Measurements from ENCODE around the gene H2BK1.

The H2BK1 gene

DNA sequence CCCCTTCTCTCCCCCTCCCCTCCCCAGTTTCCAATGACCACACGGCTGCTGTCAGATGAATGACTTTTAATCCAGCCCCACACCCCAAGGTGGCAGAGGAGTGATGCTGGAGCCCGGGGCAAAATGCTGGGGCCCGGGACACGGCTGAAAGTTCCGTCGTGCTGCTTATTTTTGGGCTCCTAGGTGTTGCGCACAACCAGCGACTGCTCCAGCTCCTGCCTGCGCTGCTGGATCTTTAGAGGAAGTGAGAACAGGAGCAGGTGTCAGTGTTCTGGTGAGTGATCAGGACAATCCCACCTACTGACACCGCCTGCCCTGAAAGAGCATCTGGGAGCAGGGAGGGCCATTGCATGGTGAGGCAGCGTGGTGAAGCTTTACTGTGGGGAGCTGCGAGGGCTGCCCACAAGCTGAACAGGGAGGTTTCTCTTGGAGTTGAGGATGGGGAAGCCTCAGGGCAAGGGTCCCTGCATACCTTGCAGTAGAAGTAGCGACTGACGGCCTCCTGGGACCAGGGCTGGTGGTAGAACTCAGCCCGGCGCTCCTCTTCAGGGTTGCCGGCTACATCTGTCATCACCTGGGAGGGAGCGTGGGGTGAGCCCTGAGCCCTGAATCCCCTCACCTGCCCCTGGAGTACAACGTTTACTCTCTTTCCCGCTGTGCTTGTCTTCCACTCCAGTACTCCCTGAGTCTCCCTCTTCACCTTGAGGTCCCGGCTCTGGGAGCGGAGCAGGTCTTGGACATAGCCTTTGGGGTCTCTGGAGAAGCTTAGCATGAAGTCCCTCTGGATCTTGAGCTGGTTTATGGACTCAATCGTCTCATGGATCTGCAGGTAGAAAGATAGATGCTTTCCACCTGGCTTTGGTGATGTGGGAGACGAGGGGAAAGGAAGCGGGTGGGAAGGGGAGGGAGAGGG, 28.9 kb upstream of the H2BK1 start:
- no peak for DNase-seq
- no peak overlapping the region for H3K4me2 ChIP-seq (ENCODE audit: low read depth, low read length)
- peaks cover 8% of the 10 kb centered on the region for H3K4me1 ChIP-seq (ENCODE audit: low read length)
- TF ChIP-seq, protein P1, sequence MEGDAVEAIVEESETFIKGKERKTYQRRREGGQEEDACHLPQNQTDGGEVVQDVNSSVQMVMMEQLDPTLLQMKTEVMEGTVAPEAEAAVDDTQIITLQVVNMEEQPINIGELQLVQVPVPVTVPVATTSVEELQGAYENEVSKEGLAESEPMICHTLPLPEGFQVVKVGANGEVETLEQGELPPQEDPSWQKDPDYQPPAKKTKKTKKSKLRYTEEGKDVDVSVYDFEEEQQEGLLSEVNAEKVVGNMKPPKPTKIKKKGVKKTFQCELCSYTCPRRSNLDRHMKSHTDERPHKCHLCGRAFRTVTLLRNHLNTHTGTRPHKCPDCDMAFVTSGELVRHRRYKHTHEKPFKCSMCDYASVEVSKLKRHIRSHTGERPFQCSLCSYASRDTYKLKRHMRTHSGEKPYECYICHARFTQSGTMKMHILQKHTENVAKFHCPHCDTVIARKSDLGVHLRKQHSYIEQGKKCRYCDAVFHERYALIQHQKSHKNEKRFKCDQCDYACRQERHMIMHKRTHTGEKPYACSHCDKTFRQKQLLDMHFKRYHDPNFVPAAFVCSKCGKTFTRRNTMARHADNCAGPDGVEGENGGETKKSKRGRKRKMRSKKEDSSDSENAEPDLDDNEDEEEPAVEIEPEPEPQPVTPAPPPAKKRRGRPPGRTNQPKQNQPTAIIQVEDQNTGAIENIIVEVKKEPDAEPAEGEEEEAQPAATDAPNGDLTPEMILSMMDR (IDR thresholded peaks at IDR 0.05; ENCODE audit: low read length): no peak
- H3K9ac ChIP-seq (ENCODE audit: low read length): no peak overlapping the region
- no peaks in the 10 kb centered on the region for H3K9me2 ChIP-seq (replicated peaks; ENCODE audit: insufficient read depth, low read length)
- no peaks in the 10 kb centered on the region for H4K20me1 ChIP-seq (ENCODE audit: insufficient read depth, low read length)
- no peak overlapping the region for H3K27ac ChIP-seq (ENCODE audit: low read length)
- H3K36me3 ChIP-seq (replicated peaks; ENCODE audit: insufficient read depth, low read length): peaks cover 8% of the 10 kb centered on the region; the same call in 1 of the 2 replicates
- H3K4me3 ChIP-seq (ENCODE audit: low read length): no peak overlapping the region
- H3F3A ChIP-seq (ENCODE audit: insufficient read depth, low read length): 0 out of 2 replicates have a peak, but pooled peaks cover 9% of the 10 kb centered on the region
- H3K79me2 ChIP-seq (ENCODE audit: low read length): peaks cover 17% of the 10 kb centered on the region
- no peaks in the 10 kb centered on the region for H3K9me3 ChIP-seq (replicated peaks; ENCODE audit: insufficient read depth, low read length)
- H3K27me3 ChIP-seq (replicated peaks; ENCODE audit: insufficient read depth, low read length): peaks cover 6% of the 10 kb centered on the region; the same call in 1 of the 2 replicates
- no peak overlapping the region for H2AFZ ChIP-seq (ENCODE audit: low read length)

DNA sequence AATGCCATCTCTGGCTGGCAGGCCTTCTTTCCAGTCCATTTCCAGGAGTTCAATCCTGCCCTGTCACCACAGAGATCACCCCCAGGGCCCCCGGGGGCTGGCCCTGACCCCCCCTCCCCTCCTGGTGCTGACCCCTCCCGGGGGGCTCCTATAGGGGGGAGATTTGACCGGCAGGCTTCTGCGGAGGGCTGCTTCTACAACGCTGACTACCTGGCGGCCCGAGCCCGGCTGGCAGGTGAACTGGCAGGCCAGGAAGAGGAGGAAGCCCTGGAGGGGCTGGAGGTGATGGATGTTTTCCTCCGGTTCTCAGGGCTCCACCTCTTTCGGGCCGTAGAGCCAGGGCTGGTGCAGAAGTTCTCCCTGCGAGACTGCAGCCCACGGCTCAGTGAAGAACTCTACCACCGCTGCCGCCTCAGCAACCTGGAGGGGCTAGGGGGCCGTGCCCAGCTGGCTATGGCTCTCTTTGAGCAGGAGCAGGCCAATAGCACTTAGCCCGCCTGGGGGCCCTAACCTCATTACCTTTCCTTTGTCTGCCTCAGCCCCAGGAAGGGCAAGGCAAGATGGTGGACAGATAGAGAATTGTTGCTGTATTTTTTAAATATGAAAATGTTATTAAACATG, 28.0 kb upstream of the H2BK1 start:
- Histone ChIP-seq H3K9me2 (replicated peaks; ENCODE audit: insufficient read depth, low read length) (no peaks in the 10 kb centered on the region), H4K20me1 (ENCODE audit: insufficient read depth, low read length) (no peaks in the 10 kb centered on the region), H3K9me3 (replicated peaks; ENCODE audit: insufficient read depth, low read length) (no peaks in the 10 kb centered on the region), H3K9ac (ENCODE audit: low read length) (no peak overlapping the region), H3K4me1 (ENCODE audit: low read length) (peaks cover 10% of the 10 kb centered on the region), H3K4me2 (ENCODE audit: low read depth, low read length) (no peak overlapping the region), H3K36me3 (replicated peaks; ENCODE audit: insufficient read depth, low read length) (peaks cover 8% of the 10 kb centered on the region; the same call in 1 of the 2 replicates), H3F3A (ENCODE audit: insufficient read depth, low read length) (0 out of 2 replicates have a peak, but pooled peaks cover 9% of the 10 kb centered on the region), H2AFZ (ENCODE audit: low read length) (no peak overlapping the region), H3K27ac (ENCODE audit: low read length) (no peak overlapping the region), H3K4me3 (ENCODE audit: low read length) (no peak overlapping the region), H3K27me3 (replicated peaks; ENCODE audit: insufficient read depth, low read length) (no peaks in the 10 kb centered on the region), H3K79me2 (ENCODE audit: low read length) (peaks cover 26% of the 10 kb centered on the region)
- no peak for DNase-seq
- TF ChIP-seq EZH2phosphoT487 (IDR thresholded peaks at IDR 0.05; ENCODE audit: low read length): no peak
- TF ChIP-seq, protein P1 (IDR thresholded peaks at IDR 0.05; ENCODE audit: low read length): no peak
- TF ChIP-seq EZH2 (optimal IDR thresholded peaks at IDR 0.05; ENCODE audit: low read depth, low read length): no peak

DNA sequence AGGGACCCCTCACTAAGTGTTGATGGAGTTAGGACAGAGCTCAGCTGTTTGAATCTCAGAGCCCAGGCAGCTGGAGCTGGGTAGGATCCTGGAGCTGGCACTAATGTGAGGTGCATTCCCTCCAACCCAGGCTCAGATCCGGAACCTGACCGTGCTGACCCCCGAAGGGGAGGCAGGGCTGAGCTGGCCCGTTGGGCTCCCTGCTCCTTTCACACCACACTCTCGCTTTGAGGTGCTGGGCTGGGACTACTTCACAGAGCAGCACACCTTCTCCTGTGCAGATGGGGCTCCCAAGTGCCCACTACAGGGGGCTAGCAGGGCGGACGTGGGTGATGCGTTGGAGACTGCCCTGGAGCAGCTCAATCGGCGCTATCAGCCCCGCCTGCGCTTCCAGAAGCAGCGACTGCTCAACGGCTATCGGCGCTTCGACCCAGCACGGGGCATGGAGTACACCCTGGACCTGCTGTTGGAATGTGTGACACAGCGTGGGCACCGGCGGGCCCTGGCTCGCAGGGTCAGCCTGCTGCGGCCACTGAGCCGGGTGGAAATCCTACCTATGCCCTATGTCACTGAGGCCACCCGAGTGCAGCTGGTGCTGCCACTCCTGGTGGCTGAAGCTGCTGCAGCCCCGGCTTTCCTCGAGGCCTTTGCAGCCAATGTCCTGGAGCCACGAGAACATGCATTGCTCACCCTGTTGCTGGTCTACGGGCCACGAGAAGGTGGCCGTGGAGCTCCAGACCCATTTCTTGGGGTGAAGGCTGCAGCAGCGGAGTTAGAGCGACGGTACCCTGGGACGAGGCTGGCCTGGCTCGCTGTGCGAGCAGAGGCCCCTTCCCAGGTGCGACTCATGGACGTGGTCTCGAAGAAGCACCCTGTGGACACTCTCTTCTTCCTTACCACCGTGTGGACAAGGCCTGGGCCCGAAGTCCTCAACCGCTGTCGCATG, 27.2 kb upstream of the H2BK1 start:
- Histone ChIP-seq H3K4me1 (ENCODE audit: low read length) (peaks cover 10% of the 10 kb centered on the region), H3K9ac (ENCODE audit: low read length) (no peak overlapping the region), H3F3A (ENCODE audit: insufficient read depth, low read length) (0 out of 2 replicates have a peak, but pooled peaks cover under 1% of the 10 kb centered on the region), H3K4me3 (ENCODE audit: low read length) (no peak overlapping the region), H3K36me3 (replicated peaks; ENCODE audit: insufficient read depth, low read length) (peaks cover 8% of the 10 kb centered on the region; the same call in 1 of the 2 replicates), H3K9me3 (replicated peaks; ENCODE audit: insufficient read depth, low read length) (no peaks in the 10 kb centered on the region), H3K79me2 (ENCODE audit: low read length) (peaks cover 34% of the 10 kb centered on the region), H2AFZ (ENCODE audit: low read length) (no peak overlapping the region), H3K27ac (ENCODE audit: low read length) (no peak overlapping the region), H3K27me3 (replicated peaks; ENCODE audit: insufficient read depth, low read length) (no peaks in the 10 kb centered on the region), H4K20me1 (ENCODE audit: insufficient read depth, low read length) (no peaks in the 10 kb centered on the region), H3K4me2 (ENCODE audit: low read depth, low read length) (no peak overlapping the region), H3K9me2 (replicated peaks; ENCODE audit: insufficient read depth, low read length) (no peaks in the 10 kb centered on the region)
- no peak for TF ChIP-seq EZH2 (optimal IDR thresholded peaks at IDR 0.05; ENCODE audit: low read depth, low read length)
- no peak for TF ChIP-seq EZH2phosphoT487 (IDR thresholded peaks at IDR 0.05; ENCODE audit: low read length)
- TF ChIP-seq, protein P1 (IDR thresholded peaks at IDR 0.05; ENCODE audit: low read length): no peak
- no peak for DNase-seq

Measured in MM.1S (cell line).